CD4-positive, alpha-beta T cell treated with Interleukin-17A for 4 hours (primary cell): ENCODE measurements around the gene DVL3.
"Not testable (repeated sequence)": the region's sequence is repeated elsewhere in the genome, so short reads cannot be mapped to it uniquely, and the experiment has no call there.

Experiments used
- DNase-seq: peaks from one replicate; pipeline ENCODE4 v3.0.0-alpha.2; 2020; ENCODE audit warnings: mixed read lengths

Gene DVL3

GRCh38 chr3:184154885-184155643 lies at the start of gene DVL3:
Gene DVL3 (plus strand): TSS chr3:184155377. CDS start chr3:184155636, 259 bp downstream.
- DNase-seq = peak; percentile 55

GRCh38 chr3:184110316-184110725 lies 44.9 kb upstream of the DVL3 start:
- no peak for DNase-seq

- DNase-seq = no peak
Observed at GRCh38 chr3:184116017-184116416, 39.2 kb upstream of the DVL3 start.

GRCh38 chr3:184117636-184118035 lies 37.5 kb upstream of the DVL3 start:
- no peak for DNase-seq

GRCh38 chr3:184121031-184121430 lies 34.1 kb upstream of the DVL3 start:
- not testable (repeated sequence) for DNase-seq

- no peak for DNase-seq
Observed at GRCh38 chr3:184126006-184126405, 29.2 kb upstream of the DVL3 start.

GRCh38 chr3:184129012-184129411 lies 26.2 kb upstream of the DVL3 start:
- peak; percentile 19 for DNase-seq

- no peak for DNase-seq
Observed at GRCh38 chr3:184132945-184133344, 22.2 kb upstream of the DVL3 start.

- peak; percentile 62 for DNase-seq
Observed at GRCh38 chr3:184133840-184134745, 21.1 kb upstream of the DVL3 start.

- no peak for DNase-seq
Observed at GRCh38 chr3:184134746-184135148, 20.4 kb upstream of the DVL3 start.

GRCh38 chr3:184135149-184135910 lies 19.8 kb upstream of the DVL3 start, which contains the start of gene EIF2B5:
Gene EIF2B5 (plus strand): TSS chr3:184135358. CDS start chr3:184135386, 28 bp downstream.
- DNase-seq = peak; percentile 90

- DNase-seq = no peak
Observed at GRCh38 chr3:184135911-184136260, 19.3 kb upstream of the DVL3 start.

- DNase-seq = no peak
Observed at GRCh38 chr3:184140436-184140835, 14.7 kb upstream of the DVL3 start.

- no peak for DNase-seq
Observed at GRCh38 chr3:184142199-184142598, 13.0 kb upstream of the DVL3 start.

- no peak for DNase-seq
Observed at GRCh38 chr3:184143327-184143726, 11.8 kb upstream of the DVL3 start.

- no peak for DNase-seq
Observed at GRCh38 chr3:184144505-184144904, 10.7 kb upstream of the DVL3 start.

GRCh38 chr3:184145111-184145524 lies 10.1 kb upstream of the DVL3 start:
- peak; percentile 58 for DNase-seq

- DNase-seq = no peak
Observed at GRCh38 chr3:184145751-184146270, 9.4 kb upstream of the DVL3 start.

GRCh38 chr3:184148076-184148475 lies 7.1 kb upstream of the DVL3 start:
- DNase-seq = no peak

GRCh38 chr3:184149123-184149522 lies 6.1 kb upstream of the DVL3 start:
- DNase-seq = no peak

GRCh38 chr3:184149770-184150169 lies 5.4 kb upstream of the DVL3 start:
- not testable (repeated sequence) for DNase-seq

GRCh38 chr3:184155644-184156521 lies 706 bp downstream of the DVL3 start:
- DNase-seq = peak; percentile 57
